T-cell (primary cell): ENCODE data around the gene GAPVD1. TPM values are rescaled to one million over a fixed set of nuclear protein-coding genes. Genes with fewer than 3 reads are reported as not detected.
A peak's percentile ranks its signal among the peaks of the same experiment; 100 is the strongest.

ENCODE experiments used
- ATAC-seq, 4 experiments: fragments of 200-7000 bp in 3 of 4; fragments of 150-1000 bp in 1 of 4; cut with Tn5 transposase; replicated peaks in 1 of 4; 1 replicate in 3 of 4; 2 replicates in 1 of 4; pipeline ENCODE4 v1.10.0; 2021; ENCODE audit warnings: moderate library complexity in 3 of 4, mild to moderate bottlenecking in 2 of 4, moderate number of reproducible peaks in 1 of 4
- CTCF ChIA-PET, 2 donors: fragments of 300-600 bp; sonication (Branson Sonifier 250); formaldehyde crosslinking; loops; one replicate each; lab custom pipeline; 2022; ENCODE audit warnings: antibody characterized with exemption in 2 of 2; lab: Charles Lee
- POLR2A ChIA-PET, 2 donors: fragments of 300-600 bp; sonication (Branson Sonifier 250); formaldehyde crosslinking; loops; one replicate each; lab custom pipeline; 2022; ENCODE audit warnings: antibody characterized with exemption in 2 of 2; lab: Charles Lee
- DNase-seq, 35 experiments: peaks; one replicate each; pipeline versions ENCODE4 v3.0.0 to v3.0.0-alpha.2; 2013 to 2023
- H3K27ac ChIP-seq: one replicate; pipeline ENCODE4 v1.5.1; 2013; ENCODE audit warnings: low read length
- H3K27me3 ChIP-seq, 2 experiments: replicated peaks in 1 of 2; 1 replicate in 1 of 2; 2 replicates in 1 of 2; pipeline versions ENCODE4 v1.6.1 to v1.7.0; 2013; ENCODE audit warnings: low read length in 1 of 2, mixed read lengths in 1 of 2; ENCODE audit not compliant: control insufficient read depth in 2 of 2, insufficient read depth in 2 of 2; ENCODE audit errors: extremely low read depth in 1 of 2
- H3K36me3 ChIP-seq, 2 donors: 1 replicate in 1 of 2; 2 replicates in 1 of 2; pipeline versions ENCODE4 v1.6.1 to v1.7.0; 2013; ENCODE audit warnings: low read length in 1 of 2; ENCODE audit not compliant: control insufficient read depth in 2 of 2, insufficient read depth in 1 of 2; ENCODE audit errors: extremely low read depth in 1 of 2
- H3K4me1 ChIP-seq, 2 experiments: 1 replicate in 1 of 2; 2 replicates in 1 of 2; pipeline versions ENCODE4 v1.6.1 to v1.7.0; 2013; ENCODE audit warnings: low read length in 2 of 2, mixed read lengths in 1 of 2; ENCODE audit not compliant: insufficient read depth in 2 of 2, control insufficient read depth in 1 of 2; ENCODE audit errors: extremely low read depth in 1 of 2
- H3K4me3 ChIP-seq, 2 donors: 1 replicate in 1 of 2; 2 replicates in 1 of 2; pipeline versions ENCODE4 v1.5.1 to v1.7.0; 2013; ENCODE audit warnings: mild to moderate bottlenecking in 2 of 2, low read length in 1 of 2, moderate library complexity in 1 of 2; ENCODE audit not compliant: control insufficient read depth in 1 of 2; ENCODE audit errors: extremely low read depth in 1 of 2
- H3K9me3 ChIP-seq: 2 replicates; pipeline ENCODE4 v1.7.0; 2013
- H3K27ac Mint-ChIP-seq, 2 donors: one replicate each; pipeline ENCODE4 v1.8.0; 2020 to 2021; ENCODE audit warnings: mild to moderate bottlenecking in 2 of 2, mixed read lengths in 2 of 2
- H3K27me3 Mint-ChIP-seq, 2 donors: one replicate each; pipeline ENCODE4 v1.8.0; 2021 to 2022; ENCODE audit warnings: mixed read lengths in 2 of 2
- H3K36me3 Mint-ChIP-seq: one replicate; pipeline ENCODE4 v1.8.0; 2021; ENCODE audit warnings: mixed read lengths
- H3K4me1 Mint-ChIP-seq, 3 donors: one replicate each; pipeline ENCODE4 v1.8.0; 2020 to 2022; ENCODE audit warnings: mixed read lengths in 3 of 3, mild to moderate bottlenecking in 1 of 3
- H3K4me3 Mint-ChIP-seq, 3 donors: one replicate each; pipeline ENCODE4 v1.8.0; 2020 to 2022; ENCODE audit warnings: mild to moderate bottlenecking in 3 of 3, mixed read lengths in 3 of 3, moderate library complexity in 3 of 3
- H3K9me3 Mint-ChIP-seq, 3 donors: one replicate each; pipeline ENCODE4 v1.8.0; 2020 to 2022; ENCODE audit warnings: mixed read lengths in 3 of 3
- WGBS: methylation state at CpG from one replicate; pipeline ENCODE4 v1.1.5; 2013; ENCODE audit warnings: missing lambda C conversion rate; ENCODE audit not compliant: insufficient coverage; 5-methylcytosine and 5-hydroxymethylcytosine counted together
- total RNA-seq, 35 experiments: library from RNA in 6 of 35; stranded (reverse) in 6 of 35; fragments of 120-200 nt in 1 of 35; gene quantifications; one replicate each; pipeline versions ENCODE4 v1.2.1 to v1.2.4 and lab custom pipeline; 2013 to 2026

Gene GAPVD1
- total RNA-seq, 5 donors from 2014 or later (not counting 1 experiment from before 2014, with no cell fraction given) = 54.6 to 71.2 (median 57.4) TPM

DNA sequence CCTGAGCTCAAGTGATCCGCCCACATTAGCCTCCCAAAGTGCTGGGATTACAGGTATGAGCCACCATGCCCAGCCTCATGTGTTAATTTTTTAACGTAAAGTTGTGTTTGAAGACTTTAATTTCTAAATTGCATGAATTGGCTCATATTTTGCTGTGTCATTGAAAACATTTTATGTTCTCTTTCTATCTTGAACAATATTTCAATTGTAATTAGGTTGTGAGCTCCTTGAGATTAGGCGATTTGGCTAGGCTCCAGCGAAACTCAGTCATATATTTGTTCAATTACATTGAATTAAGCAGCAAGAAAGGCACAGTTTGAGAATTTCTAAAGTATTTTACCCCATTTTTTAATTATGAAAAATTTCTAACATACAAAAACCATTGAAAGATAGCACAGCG lies 34.0 kb downstream of the GAPVD1 start:
- Histone ChIP-seq H3K27ac (no peak overlapping the region), H3K9me3 (no peaks in the 10 kb centered on the region), H3K36me3 (peaks cover 0 to 16% of the 10 kb centered on the region in 2 donors), H3K4me3 (no peak overlapping the region), H3K27me3 (no peaks in the 10 kb centered on the region), H3K4me1 (peaks cover 0 to 2% of the 10 kb centered on the region in 2 experiments)
- peaks cover 11 to 20% (median 15%) of the 10 kb centered on the region in 3 donors for H3K4me1 Mint-ChIP-seq
- 100% methylated on average over 1 of the region's 5 CpGs for WGBS
- ATAC-seq = no peak
- DNase-seq = no peak
- H3K36me3 Mint-ChIP-seq = peaks cover 9% of the 10 kb centered on the region
- no peaks in the 10 kb centered on the region for H3K27me3 Mint-ChIP-seq
- ChIA-PET POLR2A (no interaction called here), CTCF (interaction anchor here (0.7 kb wide), 2 partner anchors 10 to 111 kb away, joined by 3 to 5 read pairs; no protein-coding TSS in a partner anchor)
- no peaks in the 10 kb centered on the region for H3K9me3 Mint-ChIP-seq
- no peak overlapping the region for H3K27ac Mint-ChIP-seq
- no peak overlapping the region for H3K4me3 Mint-ChIP-seq

DNA sequence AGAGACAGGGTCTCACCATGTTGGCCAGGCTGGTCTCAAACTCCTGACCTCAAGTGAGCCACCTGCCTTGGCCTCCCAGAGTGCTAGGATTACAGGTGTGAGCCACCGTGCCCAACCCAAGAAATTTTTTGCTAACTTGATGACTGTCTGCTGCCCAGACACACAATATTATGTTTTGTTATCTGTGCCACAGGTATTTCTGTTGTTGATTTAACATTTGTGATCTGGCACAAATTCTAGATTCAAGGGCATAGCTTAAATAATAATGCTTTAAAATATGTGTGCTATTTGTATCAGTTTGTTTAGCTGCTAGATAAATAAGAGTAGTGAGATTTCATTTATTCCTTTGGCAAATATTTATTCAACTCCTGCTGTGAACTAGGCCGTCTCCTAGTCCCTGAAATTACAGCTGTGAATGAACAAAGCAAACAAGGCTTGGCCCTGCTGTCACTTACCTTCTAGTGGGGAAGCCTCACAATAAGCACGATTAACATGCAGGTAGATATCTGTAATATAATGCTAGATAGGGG lies 35.3 kb downstream of the GAPVD1 start:
- Mint-ChIP-seq H3K27ac (peak overlapping the region in 1 of 2 donors; percentile 49), H3K9me3 (no peaks in the 10 kb centered on the region), H3K4me3 (no peak overlapping the region), H3K36me3 (peaks cover 20% of the 10 kb centered on the region), H3K27me3 (no peaks in the 10 kb centered on the region), H3K4me1 (peaks cover 11 to 20% (median 15%) of the 10 kb centered on the region in 3 donors)
- POLR2A ChIA-PET = no interaction called here
- CTCF ChIA-PET = interaction anchor here in 1 of 2 donors (0.6 to 0.7 kb wide), 2 partner anchors 33 to 36 kb away, joined by 3 to 4 read pairs; no protein-coding TSS in a partner anchor
- H3K4me3 ChIP-seq = no peak overlapping the region
- DNase-seq (no peak), ATAC-seq (no peak)
- no peaks in the 10 kb centered on the region for H3K9me3 ChIP-seq
- H3K36me3 ChIP-seq = peaks cover 0 to 20% of the 10 kb centered on the region in 2 donors
- no peaks in the 10 kb centered on the region for H3K27me3 ChIP-seq
- WGBS = no CpG with 5 or more reads among the region's 3 CpGs
- H3K27ac ChIP-seq = no peak overlapping the region
- no peaks in the 10 kb centered on the region for H3K4me1 ChIP-seq

DNA sequence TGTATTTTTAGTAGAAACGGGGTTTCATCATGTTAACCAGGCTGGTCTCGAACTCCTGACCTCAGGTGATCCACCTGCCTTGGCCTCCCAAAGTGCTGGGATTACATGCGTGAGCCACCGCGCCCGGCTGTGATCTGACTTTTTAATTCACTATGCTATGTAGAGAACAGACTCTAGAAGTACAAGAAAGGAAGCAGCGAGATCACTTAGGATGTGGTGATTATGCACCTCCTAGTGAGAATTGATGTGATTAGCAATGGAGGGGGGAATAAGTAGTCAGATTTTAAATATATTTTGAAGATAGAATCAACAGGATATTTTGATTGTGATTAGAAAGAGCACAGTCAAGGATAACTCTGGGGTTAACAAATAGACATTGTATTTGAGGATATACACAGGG lies 36.3 kb downstream of the GAPVD1 start:
- Mint-ChIP-seq H3K4me1 (peaks cover 11 to 20% (median 15%) of the 10 kb centered on the region in 3 donors), H3K36me3 (peaks cover 28% of the 10 kb centered on the region), H3K4me3 (no peak overlapping the region), H3K27me3 (no peaks in the 10 kb centered on the region), H3K27ac (no peak overlapping the region), H3K9me3 (no peaks in the 10 kb centered on the region)
- Histone ChIP-seq H3K9me3 (no peaks in the 10 kb centered on the region), H3K27me3 (no peaks in the 10 kb centered on the region), H3K27ac (no peak overlapping the region), H3K4me3 (no peak overlapping the region), H3K36me3 (peaks cover 0 to 28% of the 10 kb centered on the region in 2 donors), H3K4me1 (no peaks in the 10 kb centered on the region)
- ATAC-seq (peak in 1 of 4 experiments; percentile 55), DNase-seq (peak in 1 of 35 experiments; percentile 10)
- WGBS = 100% methylated on average over 1 of the region's 7 CpGs
- ChIA-PET POLR2A (interaction anchor here in 1 of 2 donors (0.6 kb wide), 1 partner anchor 18 kb away, joined by 4 read pairs; no protein-coding TSS in a partner anchor), CTCF (interaction anchor here in 1 of 2 donors (0.6 kb wide), 1 partner anchor 29 kb away, joined by 3 read pairs; no protein-coding TSS in a partner anchor)

DNA sequence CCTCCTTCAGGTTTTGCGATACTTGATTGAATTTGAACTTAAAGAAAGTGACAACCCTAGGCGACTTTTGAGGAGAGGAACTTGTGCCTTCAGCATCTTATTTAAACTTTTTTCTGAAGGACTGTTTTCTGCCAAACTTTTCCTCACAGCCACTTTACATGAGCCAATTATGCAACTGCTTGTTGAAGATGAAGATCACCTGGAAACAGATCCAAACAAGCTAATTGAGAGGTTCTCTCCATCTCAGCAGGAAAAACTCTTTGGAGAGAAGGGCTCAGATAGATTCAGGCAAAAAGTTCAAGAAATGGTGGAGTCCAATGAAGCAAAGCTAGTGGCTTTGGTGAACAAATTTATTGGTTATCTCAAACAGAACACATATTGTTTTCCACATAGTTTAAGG lies 40.6 kb downstream of the GAPVD1 start:
- CTCF ChIA-PET = no interaction called here
- Histone ChIP-seq H3K4me3 (no peak overlapping the region), H3K9me3 (no peaks in the 10 kb centered on the region), H3K4me1 (no peaks in the 10 kb centered on the region), H3K36me3 (peaks cover 2 to 46% of the 10 kb centered on the region in 2 donors), H3K27ac (no peak overlapping the region), H3K27me3 (no peaks in the 10 kb centered on the region)
- Mint-ChIP-seq H3K27ac (no peak overlapping the region), H3K27me3 (no peaks in the 10 kb centered on the region), H3K9me3 (no peaks in the 10 kb centered on the region), H3K4me1 (peaks cover 6 to 7% (median 6%) of the 10 kb centered on the region in 3 donors), H3K4me3 (no peak overlapping the region), H3K36me3 (peaks cover 49% of the 10 kb centered on the region)
- no peak for ATAC-seq
- no peak for DNase-seq
- 92% methylated on average over 2 of the region's 2 CpGs for WGBS
- POLR2A ChIA-PET = no interaction called here

DNA sequence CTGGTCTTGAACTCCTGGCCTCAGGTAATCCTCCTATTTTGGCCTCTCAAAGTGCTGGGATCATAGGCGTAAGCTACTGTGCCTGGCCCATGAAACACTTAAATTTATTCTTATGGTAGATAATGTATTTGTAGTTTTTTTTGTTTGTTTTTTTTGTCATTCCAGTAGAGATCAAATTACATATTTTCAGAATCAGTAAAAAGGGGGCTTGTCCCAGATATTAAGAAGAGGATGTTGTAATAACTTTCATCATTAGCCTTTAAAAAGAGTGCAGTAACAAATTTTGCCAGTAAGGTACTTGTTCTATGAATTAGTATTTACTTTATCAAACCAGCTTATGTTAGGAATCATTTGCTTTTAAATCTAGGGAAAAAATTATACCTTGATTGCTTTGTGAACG lies 42.6 kb downstream of the GAPVD1 start:
- ChIA-PET CTCF (interaction anchor here in 1 of 2 donors (0.6 kb wide), 1 partner anchor 48 kb away, joined by 3 read pairs; no protein-coding TSS in a partner anchor), POLR2A (no interaction called here)
- H3K4me3 ChIP-seq = no peak overlapping the region
- no peak overlapping the region for H3K27ac Mint-ChIP-seq
- no peaks in the 10 kb centered on the region for H3K27me3 ChIP-seq
- no CpG with 5 or more reads among the region's 2 CpGs for WGBS
- no peak for ATAC-seq
- H3K9me3 Mint-ChIP-seq = no peaks in the 10 kb centered on the region
- no peaks in the 10 kb centered on the region for H3K27me3 Mint-ChIP-seq
- no peak overlapping the region for H3K4me3 Mint-ChIP-seq
- H3K4me1 ChIP-seq = no peaks in the 10 kb centered on the region
- peaks cover 56% of the 10 kb centered on the region for H3K36me3 Mint-ChIP-seq
- no peak overlapping the region for H3K27ac ChIP-seq
- no peak for DNase-seq
- H3K9me3 ChIP-seq = no peaks in the 10 kb centered on the region
- H3K36me3 ChIP-seq = peaks cover 5 to 53% of the 10 kb centered on the region in 2 donors
- H3K4me1 Mint-ChIP-seq = no peaks in the 10 kb centered on the region

DNA sequence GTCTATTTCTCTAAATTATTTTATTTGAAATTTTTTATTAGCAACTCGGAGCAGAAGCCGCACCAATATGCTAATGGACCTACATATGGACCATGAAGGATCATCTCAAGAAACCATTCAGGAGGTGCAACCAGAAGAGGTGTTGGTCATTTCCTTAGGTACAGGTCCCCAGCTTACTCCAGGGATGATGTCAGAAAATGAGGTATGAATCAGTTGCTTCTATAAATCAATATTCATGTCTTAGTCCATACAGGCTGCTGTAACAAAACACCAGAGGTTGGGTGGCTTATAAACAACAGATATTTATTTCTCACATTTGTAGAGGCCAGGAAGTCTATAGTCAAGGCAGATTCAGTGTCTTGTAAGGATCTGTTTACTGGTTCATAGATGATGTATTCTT lies 50.8 kb downstream of the GAPVD1 start:
- ChIA-PET POLR2A (no interaction called here), CTCF (no interaction called here)
- Mint-ChIP-seq H3K27ac (no peak overlapping the region), H3K27me3 (no peaks in the 10 kb centered on the region), H3K4me3 (no peak overlapping the region), H3K9me3 (peaks cover 0 to under 1% (median 0%) of the 10 kb centered on the region in 3 donors), H3K4me1 (peaks cover 0 to 4% (median 0%) of the 10 kb centered on the region in 3 donors), H3K36me3 (peaks cover 58% of the 10 kb centered on the region)
- WGBS = no CpG with 5 or more reads among the region's 2 CpGs
- Histone ChIP-seq H3K4me1 (no peaks in the 10 kb centered on the region), H3K4me3 (no peak overlapping the region), H3K27ac (no peak overlapping the region), H3K27me3 (no peaks in the 10 kb centered on the region), H3K9me3 (no peaks in the 10 kb centered on the region), H3K36me3 (peaks cover 7 to 55% of the 10 kb centered on the region in 2 donors)
- ATAC-seq (no peak), DNase-seq (no peak)
